Endothelial cell of umbilical vein (primary cell): ENCODE data around the gene MCEMP1. TPM values are rescaled to one million over a fixed set of nuclear protein-coding genes. Genes with fewer than 3 reads are reported as not detected.

Source experiments
- BruUV-seq: library from RNA; stranded (reverse); fragments of 400-500 nt; replicated peaks from 2 replicates; lab custom pipeline; 2021; lab: Mats Ljungman, UMichigan
- CTCF ChIA-PET: fragments of 300-600, 350-600 bp; sonication (Branson Sonifier 250); formaldehyde crosslinking; loops from one replicate; lab custom pipeline; 2021; ENCODE audit warnings: antibody characterized with exemption, inconsistent platforms; lab: Charles Lee
- POLR2A ChIA-PET: fragments of 300-600, 350-600 bp; sonication (Branson Sonifier 250); formaldehyde crosslinking; loops from one replicate; lab custom pipeline; 2021; ENCODE audit warnings: antibody characterized with exemption, inconsistent platforms; lab: Charles Lee
- DNase-seq: peaks from one replicate; pipeline ENCODE4 v3.0.0-alpha.2; 2011; ENCODE audit warnings: low read depth, low spot score
- FAIRE-seq: peaks from 2 replicates; lab custom pipeline; 2011; peaks lifted over from hg19 to GRCh38; lab: Jason Lieb, UNC
- H2AFZ ChIP-seq: 2 replicates; pipeline ENCODE4 v1.6.0; 2012; ENCODE audit warnings: low read depth, low read length, control low read depth, inconsistent platforms
- H3K27ac ChIP-seq: 2 replicates; pipeline ENCODE4 v1.5.1; 2011; ENCODE audit warnings: low read depth, mild to moderate bottlenecking, control low read depth, low read length, moderate library complexity; ENCODE audit not compliant: insufficient read depth
- H3K27me3 ChIP-seq, 2 experiments: 2 replicates each; pipeline versions ENCODE4 v1.6.0 to v1.6.1; 2011; ENCODE audit warnings: low read length in 2 of 2, mixed read lengths in 1 of 2; ENCODE audit not compliant: control insufficient read depth in 2 of 2, insufficient read depth in 2 of 2
- H3K36me3 ChIP-seq, 2 experiments: 2 replicates in 1 of 2; 3 replicates in 1 of 2; pipeline ENCODE4 v1.5.1; 2011; ENCODE audit warnings: low read length in 2 of 2, mild to moderate bottlenecking in 1 of 2, moderate library complexity in 1 of 2; ENCODE audit not compliant: control insufficient read depth in 2 of 2, insufficient read depth in 2 of 2; ENCODE audit errors: extremely low read depth in 1 of 2
- H3K4me1 ChIP-seq: 3 replicates; pipeline ENCODE4 v1.5.1; 2011; ENCODE audit warnings: mild to moderate bottlenecking, low read length; ENCODE audit not compliant: control insufficient read depth, insufficient read depth; ENCODE audit errors: extremely low read depth
- H3K4me2 ChIP-seq: 2 replicates; pipeline ENCODE4 v1.6.1; 2011; ENCODE audit warnings: low read length, control low read depth, mixed read lengths; ENCODE audit not compliant: insufficient read depth
- H3K4me3 ChIP-seq, 3 experiments: fragments of 200-600 bp in 1 of 3; sonication (generic), shearing (Covaris generic) in 1 of 3; replicated peaks in 1 of 3; 2 replicates each; pipeline ENCODE4 v1.5.1; 2011 to 2016; ENCODE audit warnings: control low read depth in 3 of 3, low read length in 3 of 3, mild to moderate bottlenecking in 2 of 3, inconsistent platforms in 1 of 3, low read depth in 1 of 3, moderate library complexity in 1 of 3; ENCODE audit not compliant: insufficient read depth in 1 of 3
- H3K79me2 ChIP-seq: 2 replicates; pipeline ENCODE4 v1.6.0; 2012; ENCODE audit warnings: low read length, inconsistent platforms; ENCODE audit not compliant: control insufficient read depth, insufficient read depth
- H3K9ac ChIP-seq: replicated peaks from 2 replicates; pipeline ENCODE3; 2011; ENCODE audit warnings: low read length, control low read depth; ENCODE audit not compliant: insufficient read depth; ENCODE audit errors: extremely low read depth
- H3K9me1 ChIP-seq: replicated peaks from 3 replicates; pipeline ENCODE4 v1.6.0; 2011; ENCODE audit warnings: mild to moderate bottlenecking, low read length; ENCODE audit not compliant: control insufficient read depth, insufficient read depth; ENCODE audit errors: extremely low read depth
- H3K9me3 ChIP-seq: replicated peaks from 2 replicates; pipeline ENCODE4 v1.5.1; 2012; ENCODE audit warnings: low read length, inconsistent platforms; ENCODE audit not compliant: control insufficient read depth, insufficient read depth
- H4K20me1 ChIP-seq: replicated peaks from 2 replicates; pipeline ENCODE3; 2011; ENCODE audit warnings: mild to moderate bottlenecking, low read length; ENCODE audit not compliant: control insufficient read depth, insufficient read depth; ENCODE audit errors: extremely low read depth
- CTCF ChIP-seq, 2 donors: IDR thresholded peaks; 1 replicate in 1 of 2; 2 replicates in 1 of 2; pipeline ENCODE4 v1.5.1; 2011; ENCODE audit warnings: low read length in 2 of 2, mild to moderate bottlenecking in 2 of 2, moderate library complexity in 2 of 2, control low read depth in 1 of 2, inconsistent platforms in 1 of 2, low read depth in 1 of 2; ENCODE audit not compliant: insufficient read depth in 1 of 2; ENCODE audit errors: extremely low read depth in 1 of 2
- FOS ChIP-seq: IDR thresholded peaks from 2 replicates; pipeline ENCODE4 v1.6.1; 2011; ENCODE audit warnings: mild to moderate bottlenecking, low read length, moderate library complexity, borderline replicate concordance; ENCODE audit not compliant: insufficient read depth
- GATA2 ChIP-seq: IDR thresholded peaks from 2 replicates; pipeline ENCODE4 v1.7.0; 2011; ENCODE audit warnings: low read depth, mild to moderate bottlenecking, moderate library complexity, mixed read lengths, low read length; ENCODE audit not compliant: insufficient read length, insufficient read depth
- JUN ChIP-seq: IDR thresholded peaks from 2 replicates; pipeline ENCODE4 v1.6.1; 2011; ENCODE audit warnings: borderline replicate concordance, low read depth; ENCODE audit not compliant: insufficient read length, insufficient read depth
- MYC ChIP-seq: IDR thresholded peaks from one replicate; pipeline ENCODE4 v1.6.1; 2011; ENCODE audit warnings: mild to moderate bottlenecking, low read depth, low read length
- POLR2A ChIP-seq: IDR thresholded peaks from 2 replicates; pipeline ENCODE4 v1.6.1; 2012; ENCODE audit warnings: low read depth, mild to moderate bottlenecking, control low read depth, low read length
- POLR2AphosphoS5 ChIP-seq: IDR thresholded peaks from 2 replicates; pipeline ENCODE4 v1.6.1; 2012; ENCODE audit warnings: low read depth, mild to moderate bottlenecking, control low read depth, low read length, moderate library complexity; ENCODE audit not compliant: insufficient read depth
- dilution Hi-C: fragments of 300-500 bp; cut with MboI; formaldehyde crosslinking; loops from one replicate; pipeline ENCODE4 v1.15.0; 2019; ENCODE audit warnings: low sequenced_read_pairs; ENCODE audit not compliant: extremely low pct_ligation_motif_present
- intact Hi-C: fragments of 100-400 bp; cut with micrococcal nuclease; formaldehyde crosslinking; loops from one replicate; pipeline ENCODE4 v1.10.0; 2022
- polyA plus RNA-seq, 4 experiments: library from polyadenylated mRNA; depleted of rRNA in 3 of 4; stranded (reverse) in 3 of 4; unstranded in 1 of 4; fragments of >200 nt; gene quantifications; 2 replicates each; pipeline versions ENCODE4 v1.2.1 to v1.2.3, GENCODE V29; 2011 to 2012; ENCODE audit warnings: missing spikeins in 1 of 4
- total RNA-seq: library from RNA; stranded (reverse); gene quantifications from 2 replicates; pipeline ENCODE4 v1.2.3, GENCODE V29; 2021

MCEMP1 gene
- total and polyA plus RNA-seq, 2 donors (not counting 3 experiments of a cell fraction or from before 2014, with no cell fraction given): not detected

GRCh38 chr19:7669641-7670040 is 7.2 kb upstream of the MCEMP1 start:
- intact Hi-C loops (no loop called here), dilution Hi-C loops (no loop called here)
- BruUV-seq: no TSS peak
- no peak overlapping the region for H3K4me2 ChIP-seq
- H3K27me3 ChIP-seq: peaks cover 9 to 13% of the 10 kb centered on the region in 2 experiments
- H3K36me3 ChIP-seq: no peaks in the 10 kb centered on the region
- H3K9me3 ChIP-seq: no peaks in the 10 kb centered on the region
- DNase-seq (no peak), FAIRE-seq (no peak)
- no peak overlapping the region for H3K9ac ChIP-seq
- ChIA-PET CTCF (interaction anchor here (1.6 to 4.8 kb wide), 2 partner anchors 11 to 101 kb away, joined by 8 to 27 read pairs; partner anchors contain the start of gene TRAPPC5), POLR2A (no interaction called here)
- no peaks in the 10 kb centered on the region for H3K79me2 ChIP-seq
- no peaks in the 10 kb centered on the region for H3K4me1 ChIP-seq
- no peak overlapping the region for H3K4me3 ChIP-seq
- H3K27ac ChIP-seq: no peak overlapping the region
- no peak overlapping the region for H2AFZ ChIP-seq
- H4K20me1 ChIP-seq: no peaks in the 10 kb centered on the region
- TF ChIP-seq GATA2 (no peak), POLR2AphosphoS5 (no peak), FOS (no peak), POLR2A (no peak), JUN (no peak)
- H3K9me1 ChIP-seq: no peaks in the 10 kb centered on the region

- Histone ChIP-seq H3K4me2 (no peak overlapping the region), H3K36me3 (no peaks in the 10 kb centered on the region), H3K9ac (no peak overlapping the region), H4K20me1 (no peaks in the 10 kb centered on the region), H3K9me1 (no peaks in the 10 kb centered on the region), H3K4me1 (no peaks in the 10 kb centered on the region), H2AFZ (no peak overlapping the region), H3K27ac (no peak overlapping the region), H3K79me2 (no peaks in the 10 kb centered on the region), H3K27me3 (peaks cover 9 to 13% of the 10 kb centered on the region in 2 experiments), H3K9me3 (no peaks in the 10 kb centered on the region), H3K4me3 (no peak overlapping the region)
- TF ChIP-seq POLR2A: no peak
- no peak for TF ChIP-seq FOS
- TF ChIP-seq POLR2AphosphoS5: no peak
- no peak for TF ChIP-seq CTCF (IDR thresholded peaks at IDR 0.05; ENCODE audit: extremely low read depth in 1 of 2, insufficient read depth in 1 of 2, low read depth in 1 of 2, low read length in 2 of 2)
- TF ChIP-seq GATA2: no peak
- no peak for TF ChIP-seq MYC
- intact Hi-C loops (no loop called here), dilution Hi-C loops (no loop called here)
- FAIRE-seq: no peak
- BruUV-seq: no TSS peak
- POLR2A ChIA-PET: no interaction called here
- DNase-seq: no peak
- CTCF ChIA-PET: interaction anchor here (1.6 to 4.8 kb wide), 2 partner anchors 10 to 102 kb away, joined by 8 to 27 read pairs; partner anchors contain the start of gene TRAPPC5
Measured at GRCh38 chr19:7670150-7670783, 6.6 kb upstream of the MCEMP1 start.
